Cardiac fibroblast (primary cell): ENCODE data around the gene EHMT2.

Experiments
- DNase-seq, 2 donors: peaks; one replicate each; pipeline versions ENCODE4 v3.0.0 to v3.0.0-alpha.2; 2010; ENCODE audit warnings: low read depth in 2 of 2
- H3K4me3 ChIP-seq, 2 donors: replicated peaks in 1 of 2; 1 replicate in 1 of 2; 2 replicates in 1 of 2; pipeline ENCODE4 v1.5.1; 2011; ENCODE audit warnings: low read depth in 2 of 2, low read length in 2 of 2, mild to moderate bottlenecking in 2 of 2, moderate library complexity in 1 of 2
- CTCF ChIP-seq: IDR thresholded peaks from one replicate; pipeline ENCODE4 v1.5.1; 2011; ENCODE audit warnings: low read depth, mild to moderate bottlenecking, low read length, inconsistent platforms

The EHMT2 gene

GRCh38 chr6:31837369-31838113 is 60.0 kb downstream of the EHMT2 start:
- H3K4me3 ChIP-seq: peak overlapping the region; percentile 78 to 97
- DNase-seq: peak; percentile 25 to 49
- no peak for TF ChIP-seq CTCF

GRCh38 chr6:31836474-31837368 is 60.8 kb downstream of the EHMT2 start:
- peak overlapping the region; percentile 78 to 97 for H3K4me3 ChIP-seq
- DNase-seq: peak; percentile 47 to 55
- TF ChIP-seq CTCF: peak; percentile 6

- H3K4me3 ChIP-seq: peak overlapping the region; percentile 78 to 97
- DNase-seq: peak in 1 of 2 donors; percentile 23
- no peak for TF ChIP-seq CTCF
These were observed 61.4 kb downstream of the EHMT2 start for GRCh38 chr6:31836047-31836473.

- H3K4me3 ChIP-seq: peak overlapping the region; percentile 78 to 97
- no peak for TF ChIP-seq CTCF
These were observed 62.9 kb downstream of the EHMT2 start for GRCh38 chr6:31834367-31835250.

GRCh38 chr6:31831350-31832215 is 65.9 kb downstream of the EHMT2 start:
- no peak overlapping the region for H3K4me3 ChIP-seq
- DNase-seq: no peak
- TF ChIP-seq CTCF: no peak

More at GRCh38 chr6:31834367-31835250, 62.9 kb downstream of the EHMT2 start:
- DNase-seq: peak; percentile 90 to 91
